H1 (cell line): Measurements from ENCODE around the gene NEURL1B. TPM values are rescaled to one million over a fixed set of nuclear protein-coding genes. Genes with fewer than 3 reads are reported as not detected.

ENCODE experiments used
- CTBP2 ChIP-seq: IDR thresholded peaks from 2 replicates; pipeline ENCODE4 v1.7.0; 2011; ENCODE audit warnings: borderline replicate concordance, mild to moderate bottlenecking, moderate library complexity, mixed read lengths, low read length; ENCODE audit not compliant: insufficient read depth, insufficient read length
- HDAC6 ChIP-seq: IDR thresholded peaks from one replicate; pipeline ENCODE4 v1.7.1; 2012; ENCODE audit warnings: low read depth, mild to moderate bottlenecking, inconsistent platforms, low read length, moderate library complexity
- polyA plus RNA-seq, 7 experiments: library from polyadenylated mRNA; depleted of rRNA in 3 of 7; stranded (reverse) in 5 of 7; unstranded in 2 of 7; fragments of >200 nt in 5 of 7; fragments of 200-250 nt in 2 of 7; gene quantifications; 1 replicate in 5 of 7; 2 replicates in 1 of 7; 4 replicates in 1 of 7; pipeline versions ENCODE4 v1.2.1 to v1.2.3, GENCODE V29; 2011 to 2013; ENCODE audit warnings: missing spikeins in 2 of 7, mixed read lengths in 2 of 7
- total RNA-seq: library from RNA; stranded (reverse); fragmentation: NEBNext Ultra II Directional; extraction: Animal tissue kit (Norgen Biotek cat#: 25700); gene quantifications from 2 replicates; pipeline ENCODE4 v1.2.1, GENCODE V29; 2021

Gene NEURL1B
- total and polyA plus RNA-seq, 2 of the 8 experiments (the other 6 are each of a cell fraction or from before 2014, with no cell fraction given): 3.3 to 6.1 TPM

- TF ChIP-seq CTBP2: no peak
- TF ChIP-seq HDAC6: no peak
These were observed 37.8 kb downstream of the NEURL1B start (continued) for GRCh38 chr5:172678902-172679301.
